GM23338 (cell line): ENCODE measurements around the gene DGKG.

ENCODE experiments used
- CREB1 ChIP-seq: fragments of 250-450 bp; sonication (Bioruptor Pico); IDR thresholded peaks from 2 replicates; pipeline ENCODE4 v1.5.0; 2020; ENCODE audit warnings: low read depth, mild to moderate bottlenecking, moderate library complexity
- ETS1 ChIP-seq: IDR thresholded peaks from 2 replicates; pipeline ENCODE4 v1.6.1; 2016; ENCODE audit warnings: antibody characterized with exemption
- EZH2 ChIP-seq: fragments of 200-600 bp; sonication (generic); IDR thresholded peaks from one replicate; pipeline ENCODE4 v1.8.0; 2017; ENCODE audit warnings: antibody characterized with exemption, mild to moderate bottlenecking, low read depth; ENCODE audit not compliant: unreplicated experiment
- EZH2phosphoT487 ChIP-seq: fragments of 200-600 bp; sonication (generic); IDR thresholded peaks from one replicate; pipeline ENCODE4 v1.8.1; 2018; ENCODE audit warnings: antibody characterized with exemption; ENCODE audit not compliant: unreplicated experiment
- JUNB ChIP-seq: IDR thresholded peaks from one replicate; pipeline ENCODE4 v1.6.1; 2016; ENCODE audit warnings: antibody characterized with exemption; ENCODE audit not compliant: unreplicated experiment
- NANOG ChIP-seq: IDR thresholded peaks from 2 replicates; pipeline ENCODE4 v1.6.1; 2016; ENCODE audit warnings: antibody characterized with exemption, borderline replicate concordance
- POLR2AphosphoS5 ChIP-seq: IDR thresholded peaks from 2 replicates; pipeline ENCODE4 v1.6.1; 2016; ENCODE audit warnings: antibody characterized with exemption, low read depth
- REST ChIP-seq: IDR thresholded peaks from one replicate; pipeline ENCODE4 v1.6.1; 2018; ENCODE audit warnings: antibody characterized with exemption; ENCODE audit not compliant: unreplicated experiment
- STAT1 ChIP-seq: IDR thresholded peaks from one replicate; pipeline ENCODE4 v1.6.1; 2016; ENCODE audit warnings: antibody characterized with exemption; ENCODE audit not compliant: unreplicated experiment
- ZNF114 ChIP-seq: fragments of 250-450 bp; sonication (Bioruptor Pico); IDR thresholded peaks from 2 replicates; pipeline ENCODE4 v1.5.0; 2020; ENCODE audit warnings: mild to moderate bottlenecking, moderate library complexity
- ZNF331 ChIP-seq: fragments of 250-450 bp; sonication (Bioruptor Pico); IDR thresholded peaks from 2 replicates; pipeline ENCODE4 v1.5.0; 2020; ENCODE audit warnings: low read depth, mild to moderate bottlenecking, moderate library complexity
- TF ChIP-seq, protein P1 (sequence below), 2 experiments: fragments of 200-600 bp in 1 of 2; sonication (generic) in 1 of 2; conservative IDR thresholded peaks; 2 replicates each; pipeline versions ENCODE4 v1.5.1 to v1.6.1; 2016 to 2017; ENCODE audit warnings: antibody characterized with exemption in 2 of 2, low read depth in 2 of 2, mild to moderate bottlenecking in 2 of 2, moderate library complexity in 1 of 2
- TF ChIP-seq, protein P2 (sequence below): fragments of 250-450 bp; sonication (Bioruptor Pico); IDR thresholded peaks from 2 replicates; pipeline ENCODE4 v1.5.0; 2020; ENCODE audit warnings: mild to moderate bottlenecking, moderate library complexity

- TF ChIP-seq POLR2AphosphoS5, result no peak
- TF ChIP-seq REST, result no peak
- TF ChIP-seq, protein P1, sequence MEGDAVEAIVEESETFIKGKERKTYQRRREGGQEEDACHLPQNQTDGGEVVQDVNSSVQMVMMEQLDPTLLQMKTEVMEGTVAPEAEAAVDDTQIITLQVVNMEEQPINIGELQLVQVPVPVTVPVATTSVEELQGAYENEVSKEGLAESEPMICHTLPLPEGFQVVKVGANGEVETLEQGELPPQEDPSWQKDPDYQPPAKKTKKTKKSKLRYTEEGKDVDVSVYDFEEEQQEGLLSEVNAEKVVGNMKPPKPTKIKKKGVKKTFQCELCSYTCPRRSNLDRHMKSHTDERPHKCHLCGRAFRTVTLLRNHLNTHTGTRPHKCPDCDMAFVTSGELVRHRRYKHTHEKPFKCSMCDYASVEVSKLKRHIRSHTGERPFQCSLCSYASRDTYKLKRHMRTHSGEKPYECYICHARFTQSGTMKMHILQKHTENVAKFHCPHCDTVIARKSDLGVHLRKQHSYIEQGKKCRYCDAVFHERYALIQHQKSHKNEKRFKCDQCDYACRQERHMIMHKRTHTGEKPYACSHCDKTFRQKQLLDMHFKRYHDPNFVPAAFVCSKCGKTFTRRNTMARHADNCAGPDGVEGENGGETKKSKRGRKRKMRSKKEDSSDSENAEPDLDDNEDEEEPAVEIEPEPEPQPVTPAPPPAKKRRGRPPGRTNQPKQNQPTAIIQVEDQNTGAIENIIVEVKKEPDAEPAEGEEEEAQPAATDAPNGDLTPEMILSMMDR (conservative IDR thresholded peaks at IDR 0.05; ENCODE audit: low read depth in 2 of 2), result no peak
- TF ChIP-seq CREB1, result no peak
- TF ChIP-seq EZH2phosphoT487, result no peak
- TF ChIP-seq NANOG, result no peak
- no peak for TF ChIP-seq EZH2
- no peak for TF ChIP-seq ZNF331
- no peak for TF ChIP-seq JUNB
- no peak for TF ChIP-seq STAT1
- TF ChIP-seq ETS1, result no peak
- TF ChIP-seq, protein P2, sequence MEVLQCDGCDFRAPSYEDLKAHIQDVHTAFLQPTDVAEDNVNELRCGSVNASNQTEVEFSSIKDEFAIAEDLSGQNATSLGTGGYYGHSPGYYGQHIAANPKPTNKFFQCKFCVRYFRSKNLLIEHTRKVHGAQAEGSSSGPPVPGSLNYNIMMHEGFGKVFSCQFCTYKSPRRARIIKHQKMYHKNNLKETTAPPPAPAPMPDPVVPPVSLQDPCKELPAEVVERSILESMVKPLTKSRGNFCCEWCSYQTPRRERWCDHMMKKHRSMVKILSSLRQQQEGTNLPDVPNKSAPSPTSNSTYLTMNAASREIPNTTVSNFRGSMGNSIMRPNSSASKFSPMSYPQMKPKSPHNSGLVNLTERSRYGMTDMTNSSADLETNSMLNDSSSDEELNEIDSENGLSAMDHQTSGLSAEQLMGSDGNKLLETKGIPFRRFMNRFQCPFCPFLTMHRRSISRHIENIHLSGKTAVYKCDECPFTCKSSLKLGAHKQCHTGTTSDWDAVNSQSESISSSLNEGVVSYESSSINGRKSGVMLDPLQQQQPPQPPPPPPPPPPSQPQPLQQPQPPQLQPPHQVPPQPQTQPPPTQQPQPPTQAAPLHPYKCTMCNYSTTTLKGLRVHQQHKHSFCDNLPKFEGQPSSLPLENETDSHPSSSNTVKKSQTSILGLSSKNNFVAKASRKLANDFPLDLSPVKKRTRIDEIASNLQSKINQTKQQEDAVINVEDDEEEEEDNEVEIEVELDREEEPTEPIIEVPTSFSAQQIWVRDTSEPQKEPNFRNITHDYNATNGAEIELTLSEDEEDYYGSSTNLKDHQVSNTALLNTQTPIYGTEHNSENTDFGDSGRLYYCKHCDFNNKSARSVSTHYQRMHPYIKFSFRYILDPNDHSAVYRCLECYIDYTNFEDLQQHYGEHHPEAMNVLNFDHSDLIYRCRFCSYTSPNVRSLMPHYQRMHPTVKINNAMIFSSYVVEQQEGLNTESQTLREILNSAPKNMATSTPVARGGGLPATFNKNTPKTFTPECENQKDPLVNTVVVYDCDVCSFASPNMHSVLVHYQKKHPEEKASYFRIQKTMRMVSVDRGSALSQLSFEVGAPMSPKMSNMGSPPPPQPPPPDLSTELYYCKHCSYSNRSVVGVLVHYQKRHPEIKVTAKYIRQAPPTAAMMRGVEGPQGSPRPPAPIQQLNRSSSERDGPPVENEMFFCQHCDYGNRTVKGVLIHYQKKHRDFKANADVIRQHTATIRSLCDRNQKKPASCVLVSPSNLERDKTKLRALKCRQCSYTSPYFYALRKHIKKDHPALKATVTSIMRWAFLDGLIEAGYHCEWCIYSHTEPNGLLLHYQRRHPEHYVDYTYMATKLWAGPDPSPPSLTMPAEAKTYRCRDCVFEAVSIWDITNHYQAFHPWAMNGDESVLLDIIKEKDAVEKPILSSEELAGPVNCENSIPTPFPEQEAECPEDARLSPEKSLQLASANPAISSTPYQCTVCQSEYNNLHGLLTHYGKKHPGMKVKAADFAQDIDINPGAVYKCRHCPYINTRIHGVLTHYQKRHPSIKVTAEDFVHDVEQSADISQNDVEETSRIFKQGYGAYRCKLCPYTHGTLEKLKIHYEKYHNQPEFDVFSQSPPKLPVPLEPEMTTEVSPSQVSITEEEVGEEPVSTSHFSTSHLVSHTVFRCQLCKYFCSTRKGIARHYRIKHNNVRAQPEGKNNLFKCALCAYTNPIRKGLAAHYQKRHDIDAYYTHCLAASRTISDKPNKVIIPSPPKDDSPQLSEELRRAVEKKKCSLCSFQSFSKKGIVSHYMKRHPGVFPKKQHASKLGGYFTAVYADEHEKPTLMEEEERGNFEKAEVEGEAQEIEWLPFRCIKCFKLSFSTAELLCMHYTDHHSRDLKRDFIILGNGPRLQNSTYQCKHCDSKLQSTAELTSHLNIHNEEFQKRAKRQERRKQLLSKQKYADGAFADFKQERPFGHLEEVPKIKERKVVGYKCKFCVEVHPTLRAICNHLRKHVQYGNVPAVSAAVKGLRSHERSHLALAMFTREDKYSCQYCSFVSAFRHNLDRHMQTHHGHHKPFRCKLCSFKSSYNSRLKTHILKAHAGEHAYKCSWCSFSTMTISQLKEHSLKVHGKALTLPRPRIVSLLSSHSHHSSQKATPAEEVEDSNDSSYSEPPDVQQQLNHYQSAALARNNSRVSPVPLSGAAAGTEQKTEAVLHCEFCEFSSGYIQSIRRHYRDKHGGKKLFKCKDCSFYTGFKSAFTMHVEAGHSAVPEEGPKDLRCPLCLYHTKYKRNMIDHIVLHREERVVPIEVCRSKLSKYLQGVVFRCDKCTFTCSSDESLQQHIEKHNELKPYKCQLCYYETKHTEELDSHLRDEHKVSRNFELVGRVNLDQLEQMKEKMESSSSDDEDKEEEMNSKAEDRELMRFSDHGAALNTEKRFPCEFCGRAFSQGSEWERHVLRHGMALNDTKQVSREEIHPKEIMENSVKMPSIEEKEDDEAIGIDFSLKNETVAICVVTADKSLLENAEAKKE (CRISPR knock-in tag), result no peak
- no peak for TF ChIP-seq ZNF114 (CRISPR knock-in tag)
Measured at GRCh38 chr3:186220365-186220764, 141.7 kb downstream of the DGKG start.
